Fibroblast of mammary gland (primary cell): ENCODE measurements around the gene SBSN.

Source experiments
- DNase-seq: peaks from one replicate; pipeline ENCODE4 v3.0.0-alpha.2; 2010; ENCODE audit warnings: low read depth
- H3K4me3 ChIP-seq: 2 replicates; pipeline ENCODE4 v1.5.1; 2011; ENCODE audit warnings: low read depth, mild to moderate bottlenecking, low read length, moderate library complexity; ENCODE audit not compliant: control insufficient read depth
- CTCF ChIP-seq: conservative IDR thresholded peaks from 2 replicates; pipeline ENCODE4 v1.5.1; 2011; ENCODE audit warnings: low read depth, low read length, inconsistent platforms; ENCODE audit not compliant: control insufficient read depth, insufficient read depth

SBSN gene

GRCh38 chr19:35512831-35513627 is 15.1 kb downstream of the SBSN start:
- DNase-seq, result no peak
- TF ChIP-seq CTCF, result no peak
- no peak overlapping the region for H3K4me3 ChIP-seq

- no peak for DNase-seq
- no peak for TF ChIP-seq CTCF
- H3K4me3 ChIP-seq, result no peak overlapping the region
Measured at GRCh38 chr19:35511337-35511736, 16.8 kb downstream of the SBSN start.

GRCh38 chr19:35510626-35510964 is 17.5 kb downstream of the SBSN start:
- no peak overlapping the region for H3K4me3 ChIP-seq
- no peak for DNase-seq
- no peak for TF ChIP-seq CTCF

- peak overlapping the region; percentile 2 for H3K4me3 ChIP-seq
- peak; percentile 32 for DNase-seq
- TF ChIP-seq CTCF, result peak; percentile 77
Measured at GRCh38 chr19:35509861-35510625, 18.1 kb downstream of the SBSN start.

- H3K4me3 ChIP-seq, result no peak overlapping the region
- DNase-seq, result no peak
- TF ChIP-seq CTCF, result no peak
Measured at GRCh38 chr19:35509018-35509652, 19.0 kb downstream of the SBSN start.

- no peak for TF ChIP-seq CTCF
- no peak overlapping the region for H3K4me3 ChIP-seq
- DNase-seq, result no peak
Measured at GRCh38 chr19:35508129-35508528, 20.0 kb downstream of the SBSN start.
